GM18870 (cell line): ENCODE measurements around the gene GANC.

Experiments
- ATAC-seq: cut with Tn5 transposase; IDR thresholded peaks from one replicate; pipeline ENCODE4 v1.9.1; 2021; ENCODE audit warnings: moderate library complexity; ENCODE audit not compliant: unreplicated experiment

The GANC gene

GRCh38 chr15:42343596-42344232, 70.7 kb downstream of the GANC start:
- ATAC-seq, result no peak

GRCh38 chr15:42344763-42345162, 71.8 kb downstream of the GANC start:
- no peak for ATAC-seq

- no peak for ATAC-seq
These were observed 72.5 kb downstream of the GANC start for GRCh38 chr15:42345504-42345903.

- no peak for ATAC-seq
These were observed 75.1 kb downstream of the GANC start for GRCh38 chr15:42348083-42348482.

- ATAC-seq, result no peak
These were observed 76.2 kb downstream of the GANC start for GRCh38 chr15:42349186-42349585.

- no peak for ATAC-seq
These were observed 79.4 kb downstream of the GANC start for GRCh38 chr15:42352401-42352800.

- ATAC-seq, result no peak
These were observed 80.1 kb downstream of the GANC start for GRCh38 chr15:42353061-42353460.

GRCh38 chr15:42354824-42355223, 81.8 kb downstream of the GANC start:
- ATAC-seq, result no peak

- no peak for ATAC-seq
These were observed 82.3 kb downstream of the GANC start for GRCh38 chr15:42355291-42355690.

- ATAC-seq, result no peak
These were observed 83.8 kb downstream of the GANC start for GRCh38 chr15:42356851-42357250.

GRCh38 chr15:42358141-42358540, 85.1 kb downstream of the GANC start:
- ATAC-seq, result no peak

GRCh38 chr15:42359249-42359648, 86.2 kb downstream of the GANC start, which contains the start of gene CAPN3:
Gene CAPN3 (plus strand): TSS chr15:42359501. CDS start chr15:42359806, 305 bp downstream.
- no peak for ATAC-seq

GRCh38 chr15:42359985-42360384, 87.0 kb downstream of the GANC start:
- no peak for ATAC-seq

GRCh38 chr15:42360535-42361112, 87.6 kb downstream of the GANC start:
- no peak for ATAC-seq

GRCh38 chr15:42363487-42363886, 90.5 kb downstream of the GANC start:
- no peak for ATAC-seq

- ATAC-seq, result no peak
These were observed 90.9 kb downstream of the GANC start for GRCh38 chr15:42363942-42364341.

GRCh38 chr15:42364529-42364928, 91.5 kb downstream of the GANC start:
- no peak for ATAC-seq

GRCh38 chr15:42365921-42366550, 93.0 kb downstream of the GANC start:
- ATAC-seq, result no peak

GRCh38 chr15:42367041-42367440, 94.0 kb downstream of the GANC start:
- ATAC-seq, result no peak

GRCh38 chr15:42368096-42368495, 95.1 kb downstream of the GANC start:
- no peak for ATAC-seq

GRCh38 chr15:42371096-42371495, 98.1 kb downstream of the GANC start:
- ATAC-seq, result no peak

GRCh38 chr15:42373274-42373673, 100.3 kb downstream of the GANC start:
- no peak for ATAC-seq
